Lower leg skin (tissue), 4 donors: Measurements from ENCODE around the gene KRT78. TPM values are rescaled to one million over a fixed set of nuclear protein-coding genes. Genes with fewer than 3 reads are reported as not detected.

Experiments
- DNase-seq, 2 donors: peaks; one replicate each; pipeline ENCODE4 v3.0.0-alpha.2; 2019; ENCODE audit warnings: low spot score in 2 of 2
- H3K4me3 ChIP-seq: fragments of 200-600 bp; sonication (generic); 2 replicates; pipeline ENCODE4 v1.5.1; 2017; ENCODE audit warnings: mild to moderate bottlenecking, low read depth; ENCODE audit not compliant: poor library complexity, severe bottlenecking
- POLR2A ChIP-seq, 2 donors: fragments of 450-650 bp; IDR thresholded peaks; one replicate each; pipeline ENCODE4 v1.6.1; 2016 to 2017; ENCODE audit warnings: antibody characterized with exemption in 2 of 2, mild to moderate bottlenecking in 1 of 2, moderate library complexity in 1 of 2
- WGBS, 2 donors: methylation state at CpG; one replicate each; pipeline ENCODE4 v1.1.5; 2018; 5-methylcytosine and 5-hydroxymethylcytosine counted together
- intact Hi-C: fragments of 100-400 bp; cut with DNase I; formaldehyde crosslinking; loops from one replicate; pipeline ENCODE4 v1.15.0; 2023; ENCODE audit warnings: low total_unique reads
- total RNA-seq, 4 donors: library from RNA; depleted of rRNA; stranded (reverse); fragments of >200 nt; gene quantifications; one replicate each; pipeline ENCODE4 v1.1.0, GENCODE V29; 2016
- TF ChIP-seq, protein P1 (sequence below), 3 donors: fragments of 450-650 bp; IDR thresholded peaks; one replicate each; pipeline ENCODE4 v1.5.1; 2016; ENCODE audit warnings: antibody characterized with exemption in 3 of 3, mild to moderate bottlenecking in 3 of 3, moderate library complexity in 2 of 3

Gene KRT78
- total RNA-seq, 4 donors from 2014 or later = 114 to 250 (median 183) TPM

DNA sequence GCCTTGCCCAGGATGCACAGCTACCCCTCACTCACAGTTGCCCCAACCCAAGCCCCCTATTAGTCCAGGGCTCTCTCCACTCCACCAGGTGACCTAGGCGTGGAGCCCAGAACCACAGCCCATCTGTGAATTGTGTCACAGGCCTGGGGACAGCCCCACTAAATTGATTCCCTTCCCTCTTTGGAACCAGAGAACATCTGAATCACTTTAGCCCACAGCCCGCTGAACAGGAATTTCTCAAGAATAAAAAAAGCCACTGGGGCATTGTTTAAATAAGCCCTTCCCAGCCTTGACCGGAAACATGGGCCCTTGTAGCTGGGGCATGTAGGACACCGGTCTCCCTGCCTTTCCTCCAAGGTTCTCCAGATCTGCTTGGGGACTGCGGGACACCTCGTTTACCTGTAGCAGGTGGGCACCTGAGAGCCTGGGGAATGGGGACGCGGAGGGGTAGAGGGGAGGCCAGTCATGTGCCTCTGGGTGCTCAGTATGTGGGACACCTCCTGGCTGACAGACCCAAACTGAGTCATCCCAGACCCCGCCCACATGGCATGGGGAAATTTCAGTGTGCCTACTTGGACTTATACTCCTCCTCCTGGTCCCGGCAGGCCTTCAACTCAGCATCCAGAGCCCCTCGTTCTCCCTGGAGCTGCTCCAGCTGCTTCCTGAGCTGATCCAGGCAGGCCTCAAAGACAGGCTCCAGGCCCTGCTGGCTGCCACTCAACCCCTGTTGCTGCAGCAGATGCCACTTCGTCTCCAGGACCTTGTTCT lies 1.3 kb downstream of the KRT78 start:
- intact Hi-C loops = no loop called here
- TF ChIP-seq POLR2A (IDR thresholded peaks at IDR 0.05) = no peak
- TF ChIP-seq, protein P1, sequence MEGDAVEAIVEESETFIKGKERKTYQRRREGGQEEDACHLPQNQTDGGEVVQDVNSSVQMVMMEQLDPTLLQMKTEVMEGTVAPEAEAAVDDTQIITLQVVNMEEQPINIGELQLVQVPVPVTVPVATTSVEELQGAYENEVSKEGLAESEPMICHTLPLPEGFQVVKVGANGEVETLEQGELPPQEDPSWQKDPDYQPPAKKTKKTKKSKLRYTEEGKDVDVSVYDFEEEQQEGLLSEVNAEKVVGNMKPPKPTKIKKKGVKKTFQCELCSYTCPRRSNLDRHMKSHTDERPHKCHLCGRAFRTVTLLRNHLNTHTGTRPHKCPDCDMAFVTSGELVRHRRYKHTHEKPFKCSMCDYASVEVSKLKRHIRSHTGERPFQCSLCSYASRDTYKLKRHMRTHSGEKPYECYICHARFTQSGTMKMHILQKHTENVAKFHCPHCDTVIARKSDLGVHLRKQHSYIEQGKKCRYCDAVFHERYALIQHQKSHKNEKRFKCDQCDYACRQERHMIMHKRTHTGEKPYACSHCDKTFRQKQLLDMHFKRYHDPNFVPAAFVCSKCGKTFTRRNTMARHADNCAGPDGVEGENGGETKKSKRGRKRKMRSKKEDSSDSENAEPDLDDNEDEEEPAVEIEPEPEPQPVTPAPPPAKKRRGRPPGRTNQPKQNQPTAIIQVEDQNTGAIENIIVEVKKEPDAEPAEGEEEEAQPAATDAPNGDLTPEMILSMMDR (IDR thresholded peaks at IDR 0.05) = no peak
- no peak for DNase-seq
- 61 to 73% methylated on average over 12 of the region's 12 CpGs for WGBS, 2 donors
- no peak overlapping the region for H3K4me3 ChIP-seq

DNA sequence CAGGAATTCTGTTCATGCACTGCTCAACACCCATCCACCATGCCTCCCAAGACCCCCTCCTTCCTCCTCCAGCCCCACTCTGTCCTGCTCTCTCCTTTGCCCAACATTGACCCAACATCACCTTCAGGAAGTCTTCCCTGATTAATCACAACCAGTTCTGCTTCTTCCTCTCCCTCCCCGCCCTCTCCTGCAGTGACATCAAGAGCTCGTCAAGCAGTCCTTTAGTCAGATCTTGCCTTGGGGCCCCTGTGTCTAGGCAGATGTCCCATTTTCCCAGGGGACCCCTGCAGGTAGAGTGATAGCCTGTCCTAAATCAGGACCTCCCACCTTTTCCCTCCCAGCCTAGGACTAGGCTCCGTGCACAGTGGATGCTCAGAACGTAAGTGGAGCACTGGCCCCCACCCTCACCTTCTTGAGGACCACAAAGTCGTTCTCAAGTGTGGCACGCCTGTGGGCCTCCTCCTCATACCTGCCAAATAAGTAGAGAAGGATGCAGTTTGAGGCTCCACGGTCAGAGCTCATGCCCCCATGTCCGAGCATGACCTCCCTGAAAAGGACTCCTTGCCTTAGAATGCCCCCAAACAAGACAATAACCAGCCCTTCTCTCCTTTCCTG lies 2.3 kb downstream of the KRT78 start:
- 74 to 80% methylated on average over 8 of the region's 8 CpGs for WGBS, 2 donors
- DNase-seq = no peak
- intact Hi-C loops = no loop called here
- TF ChIP-seq POLR2A (IDR thresholded peaks at IDR 0.05) = no peak
- TF ChIP-seq, protein P1 (IDR thresholded peaks at IDR 0.05) = no peak
- H3K4me3 ChIP-seq = no peak overlapping the region

DNA sequence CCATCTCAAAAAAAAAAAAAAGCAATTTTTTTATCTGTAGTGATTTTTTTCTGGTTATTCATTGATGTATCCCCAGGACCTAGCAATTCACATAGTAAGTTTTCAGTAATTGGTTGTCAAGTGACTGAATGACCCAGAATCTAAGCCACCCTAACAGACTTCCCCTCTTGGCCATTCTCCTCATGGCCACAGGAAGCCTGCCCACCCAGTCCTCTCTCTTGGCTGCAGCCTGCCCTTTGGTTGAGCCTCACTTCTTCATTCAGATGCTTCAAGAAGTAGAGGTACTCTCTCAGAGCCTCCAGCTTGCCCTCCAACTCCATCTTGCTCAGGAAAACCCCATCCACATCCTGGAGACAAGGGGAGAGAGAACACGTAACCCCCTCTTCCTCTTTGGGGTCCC lies 2.8 kb downstream of the KRT78 start:
- no peak overlapping the region for H3K4me3 ChIP-seq
- no peak for DNase-seq
- intact Hi-C loops = no loop called here

DNA sequence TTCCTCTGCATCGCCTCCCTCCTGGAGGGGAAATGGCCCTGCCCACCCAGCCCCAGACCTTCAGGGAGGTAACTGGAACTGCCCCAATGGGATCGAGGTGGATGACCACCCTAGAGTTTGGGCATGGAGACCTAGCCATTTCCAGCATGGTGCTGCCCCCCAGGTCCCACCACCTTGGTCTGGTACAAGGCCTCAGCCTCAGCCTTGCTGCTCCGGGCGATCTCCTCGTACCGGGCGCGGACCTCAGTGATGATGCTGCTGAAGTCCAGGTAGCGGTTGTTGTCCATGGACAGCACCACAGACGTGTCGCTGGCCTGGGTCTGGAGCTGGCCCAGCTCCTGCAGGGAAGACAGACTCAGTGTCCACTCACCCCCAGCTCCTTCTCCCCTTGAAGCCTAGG lies 4.4 kb downstream of the KRT78 start:
- 88 to 93% methylated on average over 4 to 9 of the region's 11 CpGs for WGBS, 2 donors
- intact Hi-C loops = no loop called here
- TF ChIP-seq, protein P1 (IDR thresholded peaks at IDR 0.05) = no peak
- TF ChIP-seq POLR2A (IDR thresholded peaks at IDR 0.05) = no peak
- H3K4me3 ChIP-seq = no peak overlapping the region
- no peak for DNase-seq

More for the DNA sequence above, 2.8 kb downstream of the KRT78 start:
- WGBS, 2 donors = 50 to 85% methylated on average over 1 of the region's 1 CpG
- TF ChIP-seq, protein P1 (IDR thresholded peaks at IDR 0.05) = no peak
- TF ChIP-seq POLR2A (IDR thresholded peaks at IDR 0.05) = no peak

DNA sequence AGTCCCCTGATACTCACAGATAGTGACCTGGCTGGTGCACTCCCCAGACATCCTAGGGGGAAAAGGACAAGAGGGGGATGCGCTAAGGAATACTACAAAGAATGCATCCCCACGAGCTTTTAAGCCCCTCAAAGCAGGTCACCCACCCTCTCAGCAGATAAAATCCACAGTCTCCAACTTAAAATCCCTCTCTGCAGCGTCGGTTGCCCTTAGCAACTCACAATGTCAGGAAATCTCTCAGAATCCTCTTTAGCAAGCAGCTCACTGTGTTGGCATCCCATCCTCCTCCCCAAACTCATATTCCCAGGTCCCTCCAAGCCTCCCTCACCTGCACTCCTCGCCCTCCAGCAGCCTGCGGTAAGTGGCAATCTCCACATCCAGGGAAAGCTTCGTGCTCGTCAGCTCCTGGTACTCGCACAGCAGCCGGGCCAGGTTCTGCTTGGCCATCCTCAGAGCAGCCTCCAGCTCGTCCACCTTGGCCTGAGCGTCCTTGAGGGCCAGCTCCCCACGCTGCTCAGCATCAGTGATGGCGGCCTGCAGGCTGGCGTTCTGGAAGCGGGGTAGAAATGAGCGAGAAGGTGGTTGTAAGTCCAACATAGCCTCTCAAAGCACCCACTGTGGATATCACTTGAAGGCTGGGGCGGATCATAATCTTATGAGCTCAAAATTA lies 9.2 kb downstream of the KRT78 start:
- DNase-seq = no peak
- H3K4me3 ChIP-seq = no peak overlapping the region
- intact Hi-C loops = no loop called here
- no peak for TF ChIP-seq POLR2A (IDR thresholded peaks at IDR 0.05)
- TF ChIP-seq, protein P1 (IDR thresholded peaks at IDR 0.05) = no peak
- 82 to 83% methylated on average over 15 to 18 of the region's 18 CpGs for WGBS, 2 donors
